SIG-M5 treated with dmso at 0.1 percent for 504 hours (cell line): ENCODE measurements around the gene SLC19A1.
A peak's percentile ranks its signal among the peaks of the same experiment; 100 is the strongest.
"Not testable (repeated sequence)": the region's sequence is repeated elsewhere in the genome, so short reads cannot be mapped to it uniquely, and the experiment has no call there.

Experiments used
- DNase-seq: peaks from one replicate; lab custom pipeline; 2025; ENCODE audit not compliant: unreplicated experiment; lab: John Stamatoyannopoulos, UW

The SLC19A1 gene

GRCh38 chr21:45533846-45534635 lies 8.2 kb downstream of the SLC19A1 start:
- no peak for DNase-seq

DNA sequence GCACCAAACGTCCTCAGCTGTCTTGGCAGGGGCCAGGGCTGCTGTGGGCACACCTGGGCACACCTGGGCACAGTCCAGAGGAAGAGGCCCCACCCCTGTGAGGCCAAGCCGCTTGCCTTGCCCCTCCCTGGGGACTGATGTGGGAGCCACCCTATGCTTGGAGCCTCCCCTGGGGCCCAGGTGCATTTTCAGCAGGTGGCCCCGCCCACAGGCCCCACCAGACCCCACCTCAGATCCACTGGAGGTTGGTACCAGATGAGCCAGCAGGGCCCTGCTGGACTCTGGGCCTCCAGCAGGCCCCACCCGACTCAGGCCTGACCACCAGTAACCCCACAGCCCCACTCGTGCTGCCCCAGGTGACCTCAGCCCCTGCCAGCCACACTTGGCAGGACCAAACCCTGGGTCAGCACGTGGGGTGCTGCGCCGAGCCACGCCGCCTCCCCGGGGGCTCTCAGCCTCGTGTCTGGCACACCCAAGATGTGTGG lies 8.8 kb downstream of the SLC19A1 start:
- DNase-seq, result no peak

- DNase-seq, result peak; percentile 26
Observed at GRCh38 chr21:45532826-45533360, 9.3 kb downstream of the SLC19A1 start.

DNA sequence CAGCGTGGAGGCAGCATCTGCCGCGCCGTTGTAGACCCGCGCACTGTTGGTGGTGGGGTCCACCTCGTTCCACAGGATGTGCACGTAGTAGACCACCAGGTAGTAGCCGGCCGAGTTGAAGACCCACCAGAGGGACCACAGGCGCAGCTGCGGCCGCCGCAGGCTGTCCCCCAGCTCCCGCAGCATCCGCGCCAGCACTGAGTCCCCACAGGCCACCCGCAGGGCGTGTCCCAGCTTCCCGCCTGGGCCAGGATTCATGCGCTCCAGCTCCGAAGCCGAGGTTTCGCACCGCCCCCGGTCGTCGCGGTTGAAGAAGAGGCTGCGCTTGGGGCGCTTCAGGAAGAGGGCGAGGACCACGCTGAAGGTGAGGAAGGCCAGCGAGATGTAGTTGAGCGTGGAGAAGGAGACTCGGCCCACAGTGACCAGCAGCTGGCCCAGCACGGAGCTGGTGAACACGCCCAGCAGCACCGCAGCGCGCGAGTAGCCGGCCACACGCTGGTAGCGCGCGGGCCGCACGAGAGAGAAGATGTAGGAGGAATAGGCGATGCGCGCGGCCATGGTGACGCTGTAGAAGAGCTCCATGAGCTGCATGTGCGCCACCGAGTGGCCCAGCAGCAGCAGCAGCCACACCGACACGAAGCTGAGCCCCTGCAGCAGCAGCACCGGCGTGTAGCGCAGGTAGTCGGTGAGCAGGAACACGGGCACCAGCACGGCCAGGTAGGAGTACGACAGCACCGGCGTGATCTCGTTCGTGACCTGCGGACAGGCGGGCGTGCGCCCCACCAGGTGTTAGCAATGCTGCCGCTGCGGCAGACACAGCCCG lies 10.6 kb downstream of the SLC19A1 start:
- no peak for DNase-seq

DNA sequence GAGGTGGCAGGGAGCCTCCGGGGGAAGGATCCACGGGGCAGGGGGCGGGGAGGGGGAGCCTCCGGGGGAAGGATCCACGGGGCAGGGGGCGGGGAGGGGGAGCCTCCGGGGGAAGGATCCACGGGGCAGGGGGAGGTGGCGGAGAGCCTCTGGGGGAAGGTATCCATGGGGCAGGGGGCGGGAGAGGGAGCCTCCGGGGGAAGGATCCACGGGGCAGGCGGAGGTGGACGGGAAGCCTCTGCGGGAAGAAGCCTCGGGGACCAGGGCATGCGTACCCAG lies 11.2 kb downstream of the SLC19A1 start:
- not testable (repeated sequence) for DNase-seq

DNA sequence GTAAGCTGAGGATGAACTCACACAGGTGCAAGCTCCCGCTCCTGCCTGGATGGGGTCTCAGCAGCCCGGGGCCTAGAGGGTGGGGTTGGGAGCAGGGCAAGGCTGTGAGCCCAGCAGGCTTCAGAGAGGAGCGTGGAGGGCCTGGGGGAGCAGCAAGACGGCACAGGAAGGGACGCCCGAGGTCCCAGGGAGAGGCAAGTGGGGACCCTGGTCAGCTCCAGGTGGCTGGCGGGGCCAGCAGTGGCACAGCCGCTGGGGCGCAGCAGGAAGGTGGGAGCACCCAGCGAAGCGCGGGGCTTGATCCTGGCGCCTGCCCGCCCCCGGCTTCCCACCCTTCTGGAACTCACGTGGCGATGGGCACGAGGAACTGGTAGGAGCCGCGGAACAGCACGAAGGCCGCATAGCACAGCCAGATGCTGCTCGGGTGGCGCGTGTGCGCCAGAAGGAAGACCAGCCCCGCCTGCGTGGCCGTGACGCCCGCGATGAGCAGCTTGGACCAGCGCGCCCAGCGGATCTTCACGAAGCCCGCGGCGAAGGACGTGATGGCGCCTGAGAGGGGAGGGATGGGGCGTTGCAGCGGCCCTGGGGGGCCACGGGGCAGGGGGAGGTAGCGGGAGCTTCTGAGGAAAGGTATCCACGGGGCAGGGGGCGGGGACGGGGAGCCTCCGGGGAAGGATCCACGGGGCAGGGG lies 11.7 kb downstream of the SLC19A1 start:
- DNase-seq, result no peak

GRCh38 chr21:45529785-45530422 lies 12.3 kb downstream of the SLC19A1 start:
- DNase-seq, result no peak

- no peak for DNase-seq
Observed at GRCh38 chr21:45528981-45529784, 13.1 kb downstream of the SLC19A1 start.

DNA sequence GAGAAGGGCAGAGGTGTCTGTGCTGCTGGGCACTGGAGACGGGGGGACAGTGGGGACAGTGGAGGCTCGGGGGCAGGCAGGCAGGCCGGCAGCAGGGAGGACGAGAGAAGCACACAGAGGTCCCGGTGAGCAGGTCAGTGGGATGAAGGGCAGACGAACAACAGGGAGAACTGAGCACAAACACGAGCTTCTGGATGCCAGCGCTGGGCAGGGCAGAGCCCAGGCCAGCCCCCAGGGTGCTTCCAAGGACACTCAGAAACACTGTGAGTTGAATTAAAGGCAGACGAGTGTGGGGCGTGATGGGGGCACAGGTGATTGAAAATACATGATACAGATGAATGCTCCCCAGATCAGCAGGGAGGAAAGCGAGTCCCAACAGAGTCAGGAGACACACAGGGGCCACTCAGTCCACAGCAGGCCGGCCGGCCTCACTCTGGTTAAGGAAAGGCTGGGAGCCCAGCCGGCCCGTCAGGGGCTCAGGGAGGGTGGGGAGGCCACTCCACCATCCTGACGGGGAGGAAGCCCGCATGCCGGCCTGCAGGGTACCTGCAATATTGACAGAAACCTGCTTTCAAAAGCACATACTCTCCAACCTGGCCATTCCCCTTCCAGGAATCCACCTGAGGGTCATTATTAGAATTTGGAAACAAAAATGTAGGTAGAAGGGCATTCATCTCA lies 14.1 kb downstream of the SLC19A1 start:
- no peak for DNase-seq

GRCh38 chr21:45527151-45527999 lies 14.9 kb downstream of the SLC19A1 start:
- DNase-seq, result not testable (repeated sequence)

DNA sequence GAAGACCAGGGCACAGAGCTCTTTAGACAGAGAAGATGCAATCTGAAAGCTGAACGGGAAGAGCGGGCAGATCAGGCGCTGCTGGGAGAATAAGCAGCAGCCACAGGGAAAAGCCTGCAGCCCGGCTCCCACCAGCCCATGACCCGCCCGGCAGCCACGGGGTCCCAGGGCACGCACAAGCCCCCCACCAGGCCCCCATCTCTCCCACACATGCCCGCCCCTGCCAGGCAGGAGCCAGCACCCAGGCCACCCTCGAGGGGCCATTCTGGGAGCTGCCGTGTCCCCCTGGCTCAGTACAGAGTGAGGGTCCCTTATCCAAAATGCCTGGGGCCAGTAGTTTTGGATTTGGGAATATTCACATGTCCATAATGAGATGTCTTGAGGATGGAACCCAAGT lies 16.3 kb downstream of the SLC19A1 start:
- DNase-seq, result no peak

DNA sequence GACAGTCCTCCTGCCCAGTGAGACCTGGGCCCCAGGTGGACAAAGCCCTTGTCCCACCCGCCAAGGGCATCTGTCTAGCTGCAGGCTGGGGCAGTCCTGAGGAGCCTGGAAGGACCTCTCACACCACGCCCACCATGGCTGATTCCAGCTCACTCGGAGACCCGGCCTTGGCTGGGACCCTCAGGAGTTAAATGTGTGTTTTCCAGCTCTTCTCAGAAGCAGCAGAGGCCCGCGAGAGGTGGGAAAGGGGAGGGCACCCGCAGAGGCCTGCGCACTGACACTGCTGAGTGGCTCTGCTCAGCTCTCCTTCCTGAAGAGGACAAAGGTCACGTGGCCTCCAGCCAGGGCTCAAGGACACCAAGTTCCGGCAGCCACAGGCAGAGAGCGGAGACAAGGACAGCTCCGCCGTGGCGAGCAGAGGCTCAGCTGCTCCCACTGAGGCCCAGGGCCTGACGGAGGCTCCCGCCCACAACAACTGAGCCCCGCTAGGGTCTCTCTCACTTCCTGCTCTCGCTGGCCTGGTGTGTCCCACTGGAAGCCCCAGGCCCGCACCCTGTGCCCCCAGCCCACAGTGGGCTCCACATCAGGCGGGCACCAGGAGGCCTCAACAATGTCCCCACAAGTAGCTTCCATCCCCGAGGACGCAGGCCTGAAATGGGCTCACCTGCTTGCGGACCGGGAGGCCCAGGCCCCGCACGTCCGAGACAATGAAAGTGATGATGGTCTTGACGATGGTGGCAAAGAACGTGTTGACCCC lies 16.9 kb downstream of the SLC19A1 start:
- no peak for DNase-seq

- DNase-seq, result no peak
Observed at GRCh38 chr21:45524756-45525152, 17.5 kb downstream of the SLC19A1 start.

GRCh38 chr21:45523411-45524101 lies 18.7 kb downstream of the SLC19A1 start:
- no peak for DNase-seq

GRCh38 chr21:45522986-45523385 lies 19.3 kb downstream of the SLC19A1 start:
- DNase-seq, result no peak

GRCh38 chr21:45522381-45522780 lies 19.9 kb downstream of the SLC19A1 start:
- DNase-seq, result no peak

- DNase-seq, result no peak
Observed at GRCh38 chr21:45521241-45521640, 21.0 kb downstream of the SLC19A1 start.
